DOHH2 (cell line): ENCODE data around the gene NUP62.
"Not testable (repeated sequence)": the region's sequence is repeated elsewhere in the genome, so short reads cannot be mapped to it uniquely, and the experiment has no call there.

Experiments used
- H3F3A ChIP-seq: fragments of 200-600 bp; sonication (generic), shearing (Covaris generic); 2 replicates; pipeline ENCODE4 v1.6.0; 2016; ENCODE audit warnings: antibody characterized with exemption, mild to moderate bottlenecking; ENCODE audit not compliant: control insufficient read depth, insufficient read depth
- H3K27ac ChIP-seq: fragments of 200-600 bp; sonication (generic); 2 replicates; pipeline ENCODE4 v1.5.1; 2014; ENCODE audit warnings: low read depth, mild to moderate bottlenecking, low read length, moderate library complexity
- H3K27me3 ChIP-seq: fragments of 200-600 bp; sonication (generic); 2 replicates; pipeline ENCODE4 v1.6.1; 2014; ENCODE audit warnings: mild to moderate bottlenecking, low read length, mixed read lengths; ENCODE audit not compliant: control insufficient read depth
- H3K36me3 ChIP-seq: fragments of 200-600 bp; sonication (generic); 2 replicates; pipeline ENCODE4 v1.6.1; 2014; ENCODE audit warnings: mild to moderate bottlenecking, low read length, moderate library complexity, mixed read lengths; ENCODE audit not compliant: control insufficient read depth
- H3K4me1 ChIP-seq: fragments of 200-600 bp; sonication (generic); 2 replicates; pipeline ENCODE4 v1.6.1; 2014; ENCODE audit warnings: mild to moderate bottlenecking, low read length, mixed read lengths; ENCODE audit not compliant: control insufficient read depth
- H3K4me2 ChIP-seq: fragments of 200-600 bp; sonication (generic); 2 replicates; pipeline ENCODE4 v1.6.0; 2014; ENCODE audit warnings: mild to moderate bottlenecking, low read length, moderate library complexity
- H3K4me3 ChIP-seq: fragments of 200-600 bp; sonication (generic); 2 replicates; pipeline ENCODE4 v1.5.1; 2014; ENCODE audit warnings: mild to moderate bottlenecking, low read length, mixed read lengths
- H3K79me2 ChIP-seq: fragments of 200-600 bp; sonication (generic); 2 replicates; pipeline ENCODE4 v1.6.1; 2014; ENCODE audit warnings: mild to moderate bottlenecking, low read length, mixed read lengths; ENCODE audit not compliant: control insufficient read depth
- H3K9me2 ChIP-seq: fragments of 200-600 bp; sonication (generic); replicated peaks from 2 replicates; pipeline ENCODE4 v1.6.1; 2014; ENCODE audit warnings: mild to moderate bottlenecking, low read length, mixed read lengths; ENCODE audit not compliant: control insufficient read depth
- H3K9me3 ChIP-seq: fragments of 200-600 bp; sonication (generic); 2 replicates; pipeline ENCODE4 v1.6.1; 2014; ENCODE audit warnings: antibody characterized with exemption, low read length, mixed read lengths; ENCODE audit not compliant: control insufficient read depth, insufficient read depth
- H4K20me1 ChIP-seq: fragments of 200-600 bp; sonication (generic); 2 replicates; pipeline ENCODE4 v1.6.0; 2014; ENCODE audit warnings: low read depth, mild to moderate bottlenecking, antibody characterized with exemption, low read length, moderate library complexity; ENCODE audit not compliant: control insufficient read depth, insufficient read depth
- CTCF ChIP-seq: fragments of 200-600 bp; sonication (generic); IDR thresholded peaks from one replicate; pipeline ENCODE4 v1.5.1; 2014; ENCODE audit warnings: antibody characterized with exemption, mild to moderate bottlenecking, low read depth, low read length; ENCODE audit not compliant: poor library complexity, severe bottlenecking
- EZH2phosphoT487 ChIP-seq: fragments of 200-600 bp; sonication (generic); IDR thresholded peaks from 2 replicates; pipeline ENCODE4 v1.6.1; 2017; ENCODE audit warnings: borderline replicate concordance, mild to moderate bottlenecking, antibody characterized with exemption, low read length, moderate library complexity, mixed read lengths

NUP62 gene

DNA sequence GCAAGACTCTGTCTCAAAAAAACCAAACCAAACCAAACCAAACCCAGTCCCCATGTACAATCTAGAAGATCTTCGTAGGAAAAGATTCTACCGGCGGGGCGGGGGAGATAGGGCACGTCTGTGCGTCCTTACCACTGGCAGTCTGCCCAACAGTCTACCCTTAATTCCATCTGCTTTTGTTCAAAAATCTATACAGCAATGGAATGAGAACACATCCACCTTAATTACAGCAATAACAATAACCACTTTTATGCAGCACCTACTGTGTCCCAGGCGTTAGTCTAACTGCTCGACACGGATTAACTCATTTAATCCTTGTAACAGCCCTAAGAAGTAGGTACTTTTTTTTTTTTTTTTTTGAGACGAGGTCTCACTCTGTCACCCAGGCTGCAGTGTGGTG lies 2.8 kb downstream of the NUP62 start:
- H3K9me3 ChIP-seq: no peaks in the 10 kb centered on the region
- no peaks in the 10 kb centered on the region for H3K9me2 ChIP-seq
- no peaks in the 10 kb centered on the region for H3F3A ChIP-seq
- no peaks in the 10 kb centered on the region for H3K27me3 ChIP-seq
- peak overlapping the region; percentile 82 for H3K4me3 ChIP-seq
- TF ChIP-seq EZH2phosphoT487 (no peak), CTCF (no peak)
- H3K79me2 ChIP-seq: peaks cover 96% of the 10 kb centered on the region
- peaks cover 89% of the 10 kb centered on the region for H3K36me3 ChIP-seq
- peaks cover 53% of the 10 kb centered on the region for H3K4me1 ChIP-seq
- H4K20me1 ChIP-seq: peaks cover 23% of the 10 kb centered on the region
- H3K27ac ChIP-seq: no peak overlapping the region
- peak overlapping the region; percentile 94 for H3K4me2 ChIP-seq

DNA sequence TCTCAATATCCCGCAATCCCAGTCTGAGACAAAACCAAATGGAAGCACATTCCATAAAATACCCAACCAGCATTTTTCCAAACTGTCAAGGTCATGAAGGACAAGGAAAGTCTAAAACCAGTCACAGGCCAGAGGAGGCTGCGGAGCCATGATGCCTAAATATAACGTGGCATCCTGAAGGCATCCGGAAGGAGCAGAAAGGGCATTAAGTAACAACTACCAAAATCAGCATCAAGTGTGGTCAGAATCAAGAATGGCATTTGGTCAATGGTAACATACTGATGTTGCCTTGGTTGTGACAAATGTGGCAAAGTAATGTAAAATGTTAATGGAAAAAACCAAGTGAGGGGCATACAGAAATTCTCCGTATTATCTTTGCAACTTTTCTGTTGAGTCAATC lies 3.8 kb downstream of the NUP62 start:
- H3K9me2 ChIP-seq: no peaks in the 10 kb centered on the region
- no peaks in the 10 kb centered on the region for H3K27me3 ChIP-seq
- peaks cover 89% of the 10 kb centered on the region for H3K36me3 ChIP-seq
- peaks cover 96% of the 10 kb centered on the region for H3K79me2 ChIP-seq
- H3F3A ChIP-seq: no peaks in the 10 kb centered on the region
- no peak overlapping the region for H3K27ac ChIP-seq
- H3K9me3 ChIP-seq: no peaks in the 10 kb centered on the region
- no peak for TF ChIP-seq CTCF
- no peak for TF ChIP-seq EZH2phosphoT487
- H3K4me2 ChIP-seq: peak overlapping the region; percentile 65
- H3K4me1 ChIP-seq: peaks cover 52% of the 10 kb centered on the region
- H3K4me3 ChIP-seq: peak overlapping the region; percentile 50
- H4K20me1 ChIP-seq: peaks cover 25% of the 10 kb centered on the region

DNA sequence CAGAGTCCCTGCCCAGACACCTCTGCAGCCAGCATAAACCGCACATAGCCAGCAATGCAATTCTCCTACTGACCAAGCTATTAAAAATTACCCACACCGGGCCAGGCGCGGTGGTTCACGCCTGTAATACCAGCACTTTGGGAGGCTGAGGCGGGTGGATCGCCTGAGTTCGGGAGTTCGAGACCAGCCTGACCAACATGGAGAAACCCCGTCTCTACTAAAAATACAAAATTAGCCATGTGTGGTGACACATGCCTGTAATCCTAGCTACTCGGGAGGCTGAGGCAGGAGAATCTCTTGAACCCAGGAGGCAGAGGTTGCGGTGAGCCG lies 4.5 kb downstream of the NUP62 start:
- H3K4me3 ChIP-seq: peak overlapping the region; percentile 50
- peaks cover 87% of the 10 kb centered on the region for H3K36me3 ChIP-seq
- not testable (repeated sequence) for H3K9me2 ChIP-seq, H3K27me3 ChIP-seq, H3F3A ChIP-seq, H3K9me3 ChIP-seq
- peaks cover 47% of the 10 kb centered on the region for H3K4me1 ChIP-seq
- peak overlapping the region; percentile 51 for H3K27ac ChIP-seq
- peaks cover 26% of the 10 kb centered on the region for H4K20me1 ChIP-seq
- H3K79me2 ChIP-seq: peaks cover 98% of the 10 kb centered on the region
- H3K4me2 ChIP-seq: peak overlapping the region; percentile 65

DNA sequence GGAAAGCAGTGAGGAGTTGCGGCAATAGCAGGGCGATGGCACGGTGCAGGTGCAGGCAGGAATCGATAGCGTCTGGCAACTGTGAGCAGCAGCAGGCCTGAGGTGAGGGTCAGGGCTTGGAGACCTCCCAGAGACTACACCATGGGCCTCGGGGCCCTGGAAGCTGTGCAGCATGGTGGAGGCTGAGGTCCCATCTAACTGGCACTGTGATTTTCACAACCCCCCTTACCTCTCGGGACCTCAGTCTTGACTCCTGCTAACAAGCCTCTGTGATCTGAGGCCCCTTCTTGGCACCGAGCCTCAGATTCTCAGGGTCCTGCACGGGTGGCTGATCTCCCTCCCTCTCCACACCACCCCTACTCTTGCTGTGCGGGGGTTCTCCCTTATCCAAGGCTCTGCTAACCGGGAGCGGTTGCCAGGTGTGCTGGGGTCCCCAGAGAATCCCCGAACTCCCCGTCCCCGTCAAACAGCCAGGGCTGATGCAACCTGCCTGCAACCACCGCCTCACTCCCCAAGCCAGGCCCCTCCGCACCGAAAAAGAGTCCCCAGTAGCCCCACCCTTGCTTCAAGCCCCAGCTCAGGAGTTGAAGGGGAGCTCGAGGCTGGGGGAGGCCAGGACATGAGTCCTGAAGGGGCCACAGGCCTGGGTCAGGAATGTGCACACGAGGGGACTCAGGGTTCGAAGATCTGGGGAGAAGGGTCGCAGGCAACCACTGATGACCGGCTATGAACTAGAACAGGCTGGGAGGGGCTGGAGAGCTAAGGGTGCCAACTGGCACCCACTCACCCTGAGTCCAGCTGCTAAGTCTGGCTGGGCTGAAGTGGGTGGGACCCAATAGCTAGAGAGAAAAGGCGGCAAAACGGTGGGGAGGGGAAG lies 5.1 kb downstream of the NUP62 start:
- peak overlapping the region; percentile 51 for H3K27ac ChIP-seq
- no peaks in the 10 kb centered on the region for H3F3A ChIP-seq
- H3K4me3 ChIP-seq: peak overlapping the region; percentile 50
- H3K9me2 ChIP-seq: no peaks in the 10 kb centered on the region
- H3K4me2 ChIP-seq: peak overlapping the region; percentile 65
- no peaks in the 10 kb centered on the region for H3K27me3 ChIP-seq
- peaks cover 87% of the 10 kb centered on the region for H3K36me3 ChIP-seq
- TF ChIP-seq EZH2phosphoT487 (no peak), CTCF (no peak)
- H3K9me3 ChIP-seq: no peaks in the 10 kb centered on the region
- peaks cover 43% of the 10 kb centered on the region for H3K4me1 ChIP-seq
- H4K20me1 ChIP-seq: peaks cover 26% of the 10 kb centered on the region
- peaks cover 100% of the 10 kb centered on the region for H3K79me2 ChIP-seq
